ENCODE data around the gene EIF2S1. TPM values are rescaled to one million over a fixed set of nuclear protein-coding genes. Genes with fewer than 3 reads are reported as not detected.

The EIF2S1 gene
- total RNA-seq, 1 donor from 2014 or later, result 143 TPM

DNA sequence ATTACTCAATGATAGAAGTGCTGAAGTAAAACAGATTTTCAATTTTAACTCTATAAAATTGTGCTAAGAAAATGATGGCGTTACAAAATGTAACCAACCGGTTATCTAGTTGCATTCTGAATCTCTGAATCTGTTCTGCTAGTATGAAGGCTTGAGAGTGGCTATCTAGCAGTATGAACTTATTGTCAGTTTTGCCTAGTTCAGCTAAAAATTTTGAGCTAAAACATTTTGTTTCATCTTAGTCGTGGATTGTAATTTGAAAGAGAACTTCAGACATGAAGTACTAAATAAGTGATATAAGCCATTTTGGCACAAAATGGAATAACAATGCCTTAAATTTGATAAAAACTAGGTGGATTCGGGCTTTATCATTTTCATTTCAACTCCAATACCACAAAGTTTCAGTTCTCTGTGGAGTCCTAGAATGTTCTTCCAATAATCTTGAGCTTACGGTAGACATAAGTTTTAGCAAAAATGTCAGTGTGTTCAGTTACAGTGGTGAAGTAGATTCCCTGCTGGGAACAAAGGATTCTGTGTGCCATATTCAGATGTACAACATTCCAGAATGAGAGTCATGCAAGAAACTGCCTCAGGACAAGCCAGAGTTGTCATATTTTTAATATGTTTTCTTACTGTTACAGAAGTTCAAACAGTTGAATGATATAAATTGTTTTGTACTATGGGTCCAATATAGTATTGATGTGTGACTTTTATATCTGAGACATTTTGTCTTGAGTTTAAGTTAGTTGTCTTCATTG is 28.6 kb upstream of the EIF2S1 start:
- H3K36me3 ChIP-seq (ENCODE audit: insufficient read depth, low read length), result peaks cover 36% of the 10 kb centered on the region
- DNase-seq (ENCODE audit: low read depth), result peak; percentile 34
- H4K20me1 ChIP-seq (ENCODE audit: insufficient read depth, low read length), result peaks cover 7% of the 10 kb centered on the region
- no peak overlapping the region for H3K9ac ChIP-seq (ENCODE audit: low read length)
- peak overlapping the region; percentile 1 for H3K27ac ChIP-seq (ENCODE audit: low read depth, low read length)
- no peak overlapping the region for H3K4me3 ChIP-seq (ENCODE audit: insufficient read depth, low read depth, low read length)
- Mint-ChIP-seq H3K4me1 (ENCODE audit: low read depth, unreplicated experiment) (peaks cover 16% of the 10 kb centered on the region), H3K27me3 (ENCODE audit: low read depth, unreplicated experiment) (no peaks in the 10 kb centered on the region), H3K36me3 (ENCODE audit: low read depth, unreplicated experiment) (peaks cover 13% of the 10 kb centered on the region), H3K27ac (ENCODE audit: unreplicated experiment) (peak overlapping the region; percentile 7), H3K4me3 (ENCODE audit: unreplicated experiment) (no peak overlapping the region), H3K9me3 (ENCODE audit: unreplicated experiment) (no peaks in the 10 kb centered on the region)
- H3K4me2 ChIP-seq (ENCODE audit: low read length), result peak overlapping the region; percentile 19
- peaks cover 9% of the 10 kb centered on the region for H3K4me1 ChIP-seq (ENCODE audit: insufficient read depth, low read length)
- TF ChIP-seq, protein P1, sequence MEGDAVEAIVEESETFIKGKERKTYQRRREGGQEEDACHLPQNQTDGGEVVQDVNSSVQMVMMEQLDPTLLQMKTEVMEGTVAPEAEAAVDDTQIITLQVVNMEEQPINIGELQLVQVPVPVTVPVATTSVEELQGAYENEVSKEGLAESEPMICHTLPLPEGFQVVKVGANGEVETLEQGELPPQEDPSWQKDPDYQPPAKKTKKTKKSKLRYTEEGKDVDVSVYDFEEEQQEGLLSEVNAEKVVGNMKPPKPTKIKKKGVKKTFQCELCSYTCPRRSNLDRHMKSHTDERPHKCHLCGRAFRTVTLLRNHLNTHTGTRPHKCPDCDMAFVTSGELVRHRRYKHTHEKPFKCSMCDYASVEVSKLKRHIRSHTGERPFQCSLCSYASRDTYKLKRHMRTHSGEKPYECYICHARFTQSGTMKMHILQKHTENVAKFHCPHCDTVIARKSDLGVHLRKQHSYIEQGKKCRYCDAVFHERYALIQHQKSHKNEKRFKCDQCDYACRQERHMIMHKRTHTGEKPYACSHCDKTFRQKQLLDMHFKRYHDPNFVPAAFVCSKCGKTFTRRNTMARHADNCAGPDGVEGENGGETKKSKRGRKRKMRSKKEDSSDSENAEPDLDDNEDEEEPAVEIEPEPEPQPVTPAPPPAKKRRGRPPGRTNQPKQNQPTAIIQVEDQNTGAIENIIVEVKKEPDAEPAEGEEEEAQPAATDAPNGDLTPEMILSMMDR (IDR thresholded peaks at IDR 0.05; ENCODE audit: insufficient read depth, low read depth, low read length), result no peak
- TF ChIP-seq EZH2 (IDR thresholded peaks at IDR 0.05; ENCODE audit: insufficient read depth, low read length), result no peak
- no peak for FAIRE-seq
- no peak overlapping the region for H2AFZ ChIP-seq (ENCODE audit: low read depth, low read length)
- no peaks in the 10 kb centered on the region for H3K79me2 ChIP-seq (ENCODE audit: insufficient read depth, low read length)
- H3K9me3 ChIP-seq (ENCODE audit: insufficient read depth, low read depth, low read length), result no peaks in the 10 kb centered on the region
- no peaks in the 10 kb centered on the region for H3K27me3 ChIP-seq (ENCODE audit: insufficient read depth, low read length)

DNA sequence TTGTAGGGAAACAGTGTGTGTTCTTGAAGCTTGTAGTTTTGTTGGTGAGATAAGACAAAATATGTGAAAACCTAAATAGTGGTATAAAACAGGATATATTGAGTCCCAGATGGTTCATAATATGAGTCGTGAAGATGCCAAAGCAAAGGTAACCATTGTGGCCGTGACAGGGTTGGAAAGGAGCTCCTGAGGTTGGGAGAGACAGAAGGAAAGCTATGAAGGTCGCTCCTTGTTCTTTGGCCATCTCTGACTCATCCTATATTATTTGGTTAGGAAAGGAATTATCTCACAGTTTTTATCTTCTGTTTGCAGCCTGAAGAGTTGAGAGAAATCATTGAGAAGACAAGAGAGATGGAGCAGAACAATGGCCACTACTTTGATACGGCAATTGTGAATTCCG is 27.7 kb upstream of the EIF2S1 start:
- peaks cover 16% of the 10 kb centered on the region for H3K4me1 Mint-ChIP-seq (ENCODE audit: low read depth, unreplicated experiment)

More for the DNA sequence above, 27.7 kb upstream of the EIF2S1 start:
- H3K4me1 ChIP-seq (ENCODE audit: insufficient read depth, low read length), result peaks cover 9% of the 10 kb centered on the region
- H3K4me3 ChIP-seq (ENCODE audit: insufficient read depth, low read depth, low read length), result no peak overlapping the region
- H3K27ac ChIP-seq (ENCODE audit: low read depth, low read length), result no peak overlapping the region
- no peak overlapping the region for H2AFZ ChIP-seq (ENCODE audit: low read depth, low read length)
- H3K79me2 ChIP-seq (ENCODE audit: insufficient read depth, low read length), result no peaks in the 10 kb centered on the region
- Mint-ChIP-seq H3K27ac (ENCODE audit: unreplicated experiment) (peak overlapping the region; percentile 75), H3K4me3 (ENCODE audit: unreplicated experiment) (no peak overlapping the region), H3K9me3 (ENCODE audit: unreplicated experiment) (no peaks in the 10 kb centered on the region), H3K27me3 (ENCODE audit: low read depth, unreplicated experiment) (no peaks in the 10 kb centered on the region), H3K36me3 (ENCODE audit: low read depth, unreplicated experiment) (peaks cover 10% of the 10 kb centered on the region)
- peaks cover 7% of the 10 kb centered on the region for H4K20me1 ChIP-seq (ENCODE audit: insufficient read depth, low read length)
- H3K9me3 ChIP-seq (ENCODE audit: insufficient read depth, low read depth, low read length), result no peaks in the 10 kb centered on the region
- DNase-seq (ENCODE audit: low read depth) (peak; percentile 8), FAIRE-seq (no peak)
- no peaks in the 10 kb centered on the region for H3K27me3 ChIP-seq (ENCODE audit: insufficient read depth, low read length)
- peak overlapping the region; percentile 19 for H3K4me2 ChIP-seq (ENCODE audit: low read length)
- H3K36me3 ChIP-seq (ENCODE audit: insufficient read depth, low read length), result peaks cover 45% of the 10 kb centered on the region
- no peak overlapping the region for H3K9ac ChIP-seq (ENCODE audit: low read length)
- no peak for TF ChIP-seq EZH2 (IDR thresholded peaks at IDR 0.05; ENCODE audit: insufficient read depth, low read length)
- TF ChIP-seq, protein P1 (IDR thresholded peaks at IDR 0.05; ENCODE audit: insufficient read depth, low read depth, low read length), result no peak
